ENCODE measurements around the gene NIN.

Gene NIN

DNA sequence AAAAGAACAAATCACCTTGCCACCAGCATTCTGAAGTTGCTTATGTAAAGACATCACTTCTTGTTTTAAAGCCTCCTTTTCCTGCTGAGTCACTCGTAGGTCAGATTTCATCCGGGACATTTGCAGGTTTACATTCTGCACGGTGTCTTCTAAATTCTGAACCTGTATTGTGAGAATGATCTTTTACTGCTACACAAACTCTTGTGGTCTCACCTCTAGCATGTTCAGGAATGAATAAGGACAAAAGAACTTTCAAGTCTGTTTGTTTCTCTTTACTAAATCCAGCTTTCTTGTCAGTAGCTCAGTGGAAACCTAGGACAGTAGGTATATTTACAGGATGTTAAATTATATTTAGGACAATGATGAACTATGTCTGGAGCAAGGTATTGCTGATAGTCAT, 89.4 kb downstream of the NIN start:
- no peak for DNase-seq (ENCODE audit: low spot score)
- TF ChIP-seq, protein P1, sequence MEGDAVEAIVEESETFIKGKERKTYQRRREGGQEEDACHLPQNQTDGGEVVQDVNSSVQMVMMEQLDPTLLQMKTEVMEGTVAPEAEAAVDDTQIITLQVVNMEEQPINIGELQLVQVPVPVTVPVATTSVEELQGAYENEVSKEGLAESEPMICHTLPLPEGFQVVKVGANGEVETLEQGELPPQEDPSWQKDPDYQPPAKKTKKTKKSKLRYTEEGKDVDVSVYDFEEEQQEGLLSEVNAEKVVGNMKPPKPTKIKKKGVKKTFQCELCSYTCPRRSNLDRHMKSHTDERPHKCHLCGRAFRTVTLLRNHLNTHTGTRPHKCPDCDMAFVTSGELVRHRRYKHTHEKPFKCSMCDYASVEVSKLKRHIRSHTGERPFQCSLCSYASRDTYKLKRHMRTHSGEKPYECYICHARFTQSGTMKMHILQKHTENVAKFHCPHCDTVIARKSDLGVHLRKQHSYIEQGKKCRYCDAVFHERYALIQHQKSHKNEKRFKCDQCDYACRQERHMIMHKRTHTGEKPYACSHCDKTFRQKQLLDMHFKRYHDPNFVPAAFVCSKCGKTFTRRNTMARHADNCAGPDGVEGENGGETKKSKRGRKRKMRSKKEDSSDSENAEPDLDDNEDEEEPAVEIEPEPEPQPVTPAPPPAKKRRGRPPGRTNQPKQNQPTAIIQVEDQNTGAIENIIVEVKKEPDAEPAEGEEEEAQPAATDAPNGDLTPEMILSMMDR (IDR thresholded peaks at IDR 0.05) = no peak
- Histone ChIP-seq H3K4me3 (no peak overlapping the region), H3K27ac (no peak overlapping the region)

DNA sequence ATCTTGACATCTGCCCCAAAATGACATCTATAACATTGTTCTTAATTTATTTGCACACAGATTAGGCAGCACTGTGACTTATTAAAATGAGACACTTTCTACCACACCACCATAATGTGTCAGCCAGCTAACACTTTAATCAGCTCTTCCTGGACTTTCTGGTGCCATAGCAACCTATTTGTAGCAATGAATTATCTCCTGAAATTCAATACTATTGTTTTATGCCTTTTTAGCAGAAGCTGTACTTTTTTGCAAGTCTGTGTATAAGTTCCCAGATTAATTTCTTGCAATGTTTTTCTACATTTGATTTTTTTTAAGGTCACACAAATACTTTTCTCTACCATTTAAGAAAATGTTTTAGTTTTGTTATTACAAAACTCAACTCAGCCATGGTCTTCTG, 90.1 kb downstream of the NIN start:
- peak overlapping the region in 1 of 2 donors; percentile 30 for H3K27ac ChIP-seq
- no peak for DNase-seq (ENCODE audit: low spot score)
- TF ChIP-seq, protein P1 (IDR thresholded peaks at IDR 0.05) = no peak
- H3K4me3 ChIP-seq = no peak overlapping the region

- no peak overlapping the region for H3K27ac ChIP-seq
- TF ChIP-seq, protein P1 (IDR thresholded peaks at IDR 0.05) = no peak
- no peak overlapping the region for H3K4me3 ChIP-seq
- no peak for DNase-seq (ENCODE audit: low spot score)
Measured at GRCh38 chr14:50739186-50739585, 91.8 kb downstream of the NIN start.

- DNase-seq (ENCODE audit: low spot score) = no peak
- Histone ChIP-seq H3K27ac (no peak overlapping the region), H3K4me3 (no peak overlapping the region)
- TF ChIP-seq, protein P1 (IDR thresholded peaks at IDR 0.05) = no peak
Measured at GRCh38 chr14:50736932-50737419, 94.0 kb downstream of the NIN start.

DNA sequence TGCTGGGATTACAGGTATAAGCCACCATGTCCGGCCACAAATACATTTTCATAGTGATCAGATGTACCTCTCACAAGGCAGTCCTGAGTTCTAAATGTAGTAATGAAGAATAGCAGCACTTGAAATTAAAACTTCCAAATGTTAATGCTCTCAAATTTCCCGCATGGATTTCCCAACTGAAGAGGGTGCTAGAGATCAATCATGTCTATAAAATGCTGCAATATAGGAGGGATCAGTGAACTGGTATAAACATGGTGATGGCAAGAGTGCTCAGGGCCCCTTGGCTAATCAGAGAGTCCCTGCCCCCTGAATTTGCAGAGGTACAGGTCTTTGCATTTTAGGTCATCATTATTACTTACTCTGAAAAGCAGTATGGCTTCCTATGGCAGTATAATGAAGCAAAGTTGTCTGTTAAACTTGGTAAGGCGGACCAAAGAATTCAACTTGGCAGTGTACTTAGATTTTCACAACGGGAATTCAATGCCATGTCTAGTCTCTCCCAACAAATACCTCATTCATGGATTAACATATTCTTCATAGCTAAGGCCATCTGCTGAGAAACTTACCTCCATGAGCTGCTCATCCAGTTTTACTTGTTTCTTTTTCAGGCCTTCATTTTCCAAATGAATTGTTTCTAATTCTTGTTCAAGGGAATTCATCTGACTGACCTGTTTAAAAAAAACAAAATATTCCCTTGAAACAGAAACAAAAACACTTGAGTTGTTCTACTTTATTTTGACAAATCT, 95.8 kb downstream of the NIN start:
- TF ChIP-seq, protein P1 (IDR thresholded peaks at IDR 0.05) = no peak
- Histone ChIP-seq H3K27ac (no peak overlapping the region), H3K4me3 (no peak overlapping the region)
- DNase-seq (ENCODE audit: low spot score) = no peak

DNA sequence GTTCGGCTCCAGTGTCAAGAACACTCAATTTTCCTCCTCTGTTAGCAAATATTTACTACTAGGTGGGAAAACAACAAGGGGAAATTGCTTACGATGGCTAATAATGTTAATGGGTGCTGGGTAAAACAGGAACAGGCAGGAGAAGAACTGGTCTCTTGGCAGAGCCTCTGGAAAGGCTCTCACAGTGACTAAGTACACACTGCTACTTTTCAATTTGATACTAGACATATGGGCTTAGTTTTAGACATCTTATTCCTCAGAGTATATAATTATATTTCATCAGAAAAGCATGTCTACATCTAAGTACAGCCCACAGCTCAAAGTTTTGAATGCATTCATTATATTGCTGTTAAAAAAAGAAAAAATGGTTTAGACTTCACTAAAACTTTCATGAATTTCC, 97.5 kb downstream of the NIN start:
- TF ChIP-seq, protein P1 (IDR thresholded peaks at IDR 0.05) = no peak
- Histone ChIP-seq H3K4me3 (no peak overlapping the region), H3K27ac (no peak overlapping the region)
- no peak for DNase-seq (ENCODE audit: low spot score)

DNA sequence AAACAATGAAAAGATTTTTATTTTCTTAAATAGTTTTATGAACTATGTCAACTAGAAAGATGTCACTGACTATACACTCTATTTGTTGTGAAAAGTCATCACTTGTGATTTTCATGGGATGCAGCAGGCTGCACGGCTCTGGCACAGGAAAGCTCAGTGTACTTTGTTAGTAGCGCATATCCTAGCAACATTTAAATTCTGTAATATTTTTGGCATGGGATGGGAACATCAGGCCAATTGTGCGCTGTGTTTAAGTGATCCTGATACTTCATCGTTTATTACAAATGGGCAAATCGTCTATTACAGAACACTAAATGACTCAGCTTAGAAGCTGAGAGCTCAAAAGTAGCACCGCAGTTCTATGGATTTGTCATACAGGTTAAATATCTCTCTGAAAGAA, 102.1 kb downstream of the NIN start:
- no peak for DNase-seq (ENCODE audit: low spot score)
- H3K4me3 ChIP-seq = no peak overlapping the region
- H3K27ac ChIP-seq = no peak overlapping the region
- TF ChIP-seq, protein P1 (IDR thresholded peaks at IDR 0.05) = no peak
